Gastroesophageal sphincter (tissue), 4 donors: ENCODE data around the gene DNAL4. TPM values are rescaled to one million over a fixed set of nuclear protein-coding genes. Genes with fewer than 3 reads are reported as not detected.

ENCODE experiments used
- ATAC-seq: fragments of 150-250 bp; one replicate; pipeline ENCODE4 v1.9.1; 2016; ENCODE audit warnings: mild to moderate bottlenecking, moderate library complexity
- H3K27ac ChIP-seq, 4 donors: fragments of 200-600 bp; sonication (generic) in 3 of 4; 1 replicate in 3 of 4; 2 replicates in 1 of 4; pipeline ENCODE4 v1.5.1; 2016 to 2019
- H3K27me3 ChIP-seq: fragments of 200-600 bp; sonication (generic); one replicate; pipeline ENCODE4 v1.5.1; 2019
- H3K36me3 ChIP-seq, 2 donors: fragments of 200-600 bp; sonication (generic); one replicate each; pipeline ENCODE4 v1.5.1; 2019; ENCODE audit warnings: control low read depth in 1 of 2
- H3K4me1 ChIP-seq, 3 donors: fragments of 200-600 bp; sonication (generic); 1 replicate in 2 of 3; 2 replicates in 1 of 3; pipeline ENCODE4 v1.5.1; 2016 to 2019; ENCODE audit warnings: control low read depth in 2 of 3
- H3K4me3 ChIP-seq, 2 donors: fragments of 200-600 bp; sonication (generic); one replicate each; pipeline ENCODE4 v1.5.1; 2019; ENCODE audit warnings: mild to moderate bottlenecking in 1 of 2, moderate library complexity in 1 of 2
- H3K9me3 ChIP-seq, 3 donors: fragments of 200-600 bp; sonication (generic); one replicate each; pipeline ENCODE4 v1.5.1; 2017 to 2019; ENCODE audit warnings: control low read depth in 2 of 3
- CTCF ChIP-seq, 4 experiments: fragments of 200-600 bp in 2 of 4; fragments of 450-650 bp in 2 of 4; sonication (generic) in 1 of 4; IDR thresholded peaks; one replicate each; pipeline ENCODE4 v1.5.1; 2017 to 2019; ENCODE audit warnings: antibody characterized with exemption in 4 of 4, mild to moderate bottlenecking in 2 of 4, moderate library complexity in 2 of 4
- EP300 ChIP-seq: sonication (generic); formaldehyde crosslinking; IDR thresholded peaks from one replicate; pipeline ENCODE4 v1.6.1; 2017; ENCODE audit warnings: antibody characterized with exemption, mild to moderate bottlenecking
- POLR2A ChIP-seq, 2 donors: fragments of 450-650 bp; IDR thresholded peaks; one replicate each; pipeline ENCODE4 v1.6.1; 2017; ENCODE audit warnings: antibody characterized with exemption in 2 of 2, mild to moderate bottlenecking in 2 of 2, moderate library complexity in 1 of 2
- POLR2AphosphoS5 ChIP-seq: sonication (generic); formaldehyde crosslinking; IDR thresholded peaks from one replicate; pipeline ENCODE4 v1.6.1; 2017; ENCODE audit warnings: antibody characterized with exemption
- WGBS, 2 donors: methylation state at CpG; one replicate each; pipeline ENCODE4 v1.1.5; 2018; ENCODE audit warnings: low coverage in 1 of 2; 5-methylcytosine and 5-hydroxymethylcytosine counted together
- total RNA-seq, 4 donors: library from RNA; depleted of rRNA; stranded (reverse); fragments of >200 nt; gene quantifications; one replicate each; pipeline ENCODE4 v1.1.0, GENCODE V29; 2016

Gene DNAL4
- total RNA-seq, 4 donors from 2014 or later: 10.0 to 16.1 (median 14.6) TPM

GRCh38 chr22:38783095-38783615, 10.8 kb downstream of the DNAL4 start:
- ATAC-seq: no peak
- Histone ChIP-seq H3K27ac (no peak overlapping the region), H3K4me3 (no peak overlapping the region), H3K4me1 (peaks cover 4 to 39% (median 5%) of the 10 kb centered on the region in 3 donors), H3K9me3 (no peaks in the 10 kb centered on the region), H3K36me3 (peaks cover 0 to 41% of the 10 kb centered on the region in 2 donors), H3K27me3 (no peaks in the 10 kb centered on the region)
- 58% methylated on average over 11 of the region's 14 CpGs; no CpG with 5 or more reads in 1 of the 2 donors for WGBS, 2 donors
- TF ChIP-seq EP300 (no peak), POLR2AphosphoS5 (no peak), CTCF (IDR thresholded peaks at IDR 0.05) (no peak), POLR2A (IDR thresholded peaks at IDR 0.05) (no peak)

GRCh38 chr22:38782402-38783094, 11.4 kb downstream of the DNAL4 start:
- 58 to 71% methylated on average over 4 to 8 of the region's 13 CpGs for WGBS, 2 donors
- H3K4me1 ChIP-seq: peaks cover 0 to 33% (median 3%) of the 10 kb centered on the region in 3 donors
- no peaks in the 10 kb centered on the region for H3K9me3 ChIP-seq
- ATAC-seq: no peak
- no peak for TF ChIP-seq EP300
- no peak for TF ChIP-seq POLR2AphosphoS5
- no peak overlapping the region for H3K27ac ChIP-seq
- H3K4me3 ChIP-seq: no peak overlapping the region
- H3K36me3 ChIP-seq: peaks cover 0 to 46% of the 10 kb centered on the region in 2 donors
- H3K27me3 ChIP-seq: no peaks in the 10 kb centered on the region

DNA sequence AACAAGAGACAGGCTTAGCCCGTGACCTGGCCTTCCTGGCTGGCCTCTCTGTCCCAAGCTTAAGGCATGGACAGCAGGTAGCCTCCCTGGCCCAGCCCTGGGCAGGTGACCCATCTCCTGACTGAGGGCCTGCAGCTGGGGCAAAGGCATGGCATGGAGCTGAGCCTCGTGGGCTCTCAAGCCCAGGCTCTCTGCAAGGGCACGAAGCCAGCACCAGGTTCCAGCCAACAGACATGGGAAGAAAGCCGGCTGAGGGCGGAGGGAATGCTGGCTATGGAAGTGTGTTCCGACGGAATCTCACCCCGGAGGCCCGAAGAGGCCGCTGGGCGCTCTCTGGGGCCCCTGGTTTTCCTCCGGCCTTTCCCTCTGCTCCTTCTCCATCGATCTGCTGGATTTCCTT, 12.9 kb downstream of the DNAL4 start:
- no peak overlapping the region for H3K4me3 ChIP-seq
- ATAC-seq: no peak
- peaks cover 0 to 18% (median 0%) of the 10 kb centered on the region in 3 donors for H3K4me1 ChIP-seq
- 77 to 93% methylated on average over 8 to 10 of the region's 13 CpGs for WGBS, 2 donors
- no peak for TF ChIP-seq POLR2AphosphoS5
- no peak for TF ChIP-seq EP300
- TF ChIP-seq POLR2A (IDR thresholded peaks at IDR 0.05): no peak
- no peak for TF ChIP-seq CTCF (IDR thresholded peaks at IDR 0.05)
- no peaks in the 10 kb centered on the region for H3K9me3 ChIP-seq
- no peak overlapping the region for H3K27ac ChIP-seq
- no peaks in the 10 kb centered on the region for H3K27me3 ChIP-seq
- H3K36me3 ChIP-seq: peaks cover 0 to 52% of the 10 kb centered on the region in 2 donors

DNA sequence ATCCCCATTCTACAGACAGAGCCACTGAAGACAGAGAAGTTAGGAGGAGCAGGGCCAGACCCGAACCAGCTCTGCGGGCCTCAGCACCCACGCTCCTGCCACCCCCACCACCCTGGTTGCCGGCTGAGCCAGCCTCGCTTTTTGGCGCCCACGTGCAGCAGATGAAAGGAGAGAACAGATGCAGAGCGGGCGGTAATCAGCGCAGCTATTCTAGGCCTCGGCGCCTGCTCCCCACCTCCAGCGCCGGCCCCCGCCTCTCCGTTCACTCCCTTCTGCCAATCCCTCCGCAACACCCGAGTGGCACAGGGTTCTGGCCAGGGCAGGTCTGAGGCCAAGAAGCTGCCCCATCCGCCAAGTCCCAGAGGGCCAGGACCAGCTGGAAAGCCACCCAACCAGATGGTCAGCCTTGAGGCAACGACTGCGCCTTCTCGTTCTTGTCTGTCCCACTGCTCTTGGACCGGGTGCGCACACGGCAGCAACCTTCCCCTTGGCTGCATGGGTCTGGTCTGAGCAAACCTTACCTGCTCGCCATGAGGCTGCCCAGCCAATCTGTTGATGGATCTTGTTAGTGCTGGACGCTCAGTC, 16.8 kb downstream of the DNAL4 start:
- H3K36me3 ChIP-seq: peaks cover 0 to 49% of the 10 kb centered on the region in 2 donors
- no peaks in the 10 kb centered on the region for H3K9me3 ChIP-seq
- H3K27ac ChIP-seq: no peak overlapping the region
- no peaks in the 10 kb centered on the region for H3K27me3 ChIP-seq
- TF ChIP-seq EP300: no peak
- TF ChIP-seq POLR2AphosphoS5: no peak
- TF ChIP-seq CTCF (IDR thresholded peaks at IDR 0.05): no peak
- no peak for TF ChIP-seq POLR2A (IDR thresholded peaks at IDR 0.05)
- H3K4me1 ChIP-seq: no peaks in the 10 kb centered on the region
- no peak overlapping the region for H3K4me3 ChIP-seq
- no peak for ATAC-seq
- WGBS, 2 donors: 94% methylated on average over 6 of the region's 27 CpGs; no CpG with 5 or more reads in 1 of the 2 donors

DNA sequence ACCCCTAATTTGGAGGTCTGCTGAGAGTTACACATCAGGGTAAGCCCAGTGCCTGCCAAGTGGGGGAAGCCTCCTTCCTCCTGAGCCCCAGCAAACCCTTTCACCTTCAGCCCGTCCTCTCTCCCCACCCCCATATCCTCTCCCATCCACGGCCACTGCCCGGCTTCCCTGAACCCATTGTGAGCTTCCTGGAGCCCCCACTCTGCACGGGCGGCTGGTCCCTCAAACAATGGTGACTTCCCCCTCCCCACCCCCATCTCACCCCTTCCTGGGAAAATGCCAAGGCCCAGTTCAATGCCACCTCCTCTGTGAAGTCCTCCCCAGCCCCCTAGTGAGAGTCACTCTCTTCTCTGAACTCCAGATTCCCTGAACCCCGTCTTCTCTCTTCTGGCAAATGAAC, 17.9 kb downstream of the DNAL4 start:
- Histone ChIP-seq H3K27ac (no peak overlapping the region), H3K4me3 (no peak overlapping the region), H3K36me3 (peaks cover 0 to 40% of the 10 kb centered on the region in 2 donors), H3K4me1 (no peaks in the 10 kb centered on the region), H3K9me3 (no peaks in the 10 kb centered on the region), H3K27me3 (no peaks in the 10 kb centered on the region)
- WGBS, 2 donors: 67 to 100% methylated on average over 3 to 6 of the region's 6 CpGs
- no peak for ATAC-seq
- TF ChIP-seq POLR2AphosphoS5 (no peak), EP300 (no peak), POLR2A (IDR thresholded peaks at IDR 0.05) (no peak), CTCF (IDR thresholded peaks at IDR 0.05) (no peak)
